ENCODE measurements around the gene GPR35.

DNA sequence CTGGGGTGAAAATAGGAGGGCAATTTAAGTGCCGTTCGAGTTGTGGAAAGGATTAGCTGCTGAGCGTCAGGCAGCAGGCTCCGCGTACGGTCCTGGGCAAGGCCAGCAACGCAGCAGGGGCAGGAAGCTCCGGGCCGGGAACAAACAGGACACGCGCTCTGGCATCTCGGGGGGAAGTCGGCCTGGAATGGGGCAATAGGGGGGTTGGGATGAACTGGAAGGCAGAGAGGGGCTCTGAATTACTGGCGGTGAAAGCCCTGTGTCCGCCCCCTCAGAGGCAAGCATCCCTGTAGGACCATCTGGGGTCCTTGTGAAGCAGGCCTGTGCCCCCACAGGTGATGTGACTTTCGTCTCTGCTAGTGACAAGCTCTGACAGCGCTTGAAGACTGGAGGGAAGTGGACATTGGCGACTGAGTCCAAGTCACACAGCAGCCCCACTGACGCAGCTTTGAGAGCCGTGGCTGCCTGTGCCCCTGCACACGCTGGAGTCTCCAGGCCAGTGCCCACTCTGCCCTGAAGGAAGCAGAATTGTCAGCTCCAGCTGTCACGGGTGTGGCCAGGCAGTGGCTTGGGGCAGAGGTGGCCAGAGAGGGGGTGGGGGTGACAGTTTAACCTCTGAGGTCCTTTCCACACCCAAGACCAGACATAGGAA is 22.3 kb downstream of the GPR35 start:
- TF ChIP-seq, protein P1, sequence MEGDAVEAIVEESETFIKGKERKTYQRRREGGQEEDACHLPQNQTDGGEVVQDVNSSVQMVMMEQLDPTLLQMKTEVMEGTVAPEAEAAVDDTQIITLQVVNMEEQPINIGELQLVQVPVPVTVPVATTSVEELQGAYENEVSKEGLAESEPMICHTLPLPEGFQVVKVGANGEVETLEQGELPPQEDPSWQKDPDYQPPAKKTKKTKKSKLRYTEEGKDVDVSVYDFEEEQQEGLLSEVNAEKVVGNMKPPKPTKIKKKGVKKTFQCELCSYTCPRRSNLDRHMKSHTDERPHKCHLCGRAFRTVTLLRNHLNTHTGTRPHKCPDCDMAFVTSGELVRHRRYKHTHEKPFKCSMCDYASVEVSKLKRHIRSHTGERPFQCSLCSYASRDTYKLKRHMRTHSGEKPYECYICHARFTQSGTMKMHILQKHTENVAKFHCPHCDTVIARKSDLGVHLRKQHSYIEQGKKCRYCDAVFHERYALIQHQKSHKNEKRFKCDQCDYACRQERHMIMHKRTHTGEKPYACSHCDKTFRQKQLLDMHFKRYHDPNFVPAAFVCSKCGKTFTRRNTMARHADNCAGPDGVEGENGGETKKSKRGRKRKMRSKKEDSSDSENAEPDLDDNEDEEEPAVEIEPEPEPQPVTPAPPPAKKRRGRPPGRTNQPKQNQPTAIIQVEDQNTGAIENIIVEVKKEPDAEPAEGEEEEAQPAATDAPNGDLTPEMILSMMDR (conservative IDR thresholded peaks at IDR 0.05; ENCODE audit: low read depth, low read length) = no peak
- TF ChIP-seq EZH2 (IDR thresholded peaks at IDR 0.05; ENCODE audit: low read length, unreplicated experiment) (no peak), EZH2phosphoT487 (IDR thresholded peaks at IDR 0.05; ENCODE audit: borderline replicate concordance, low read length) (no peak)

All from PC-3 (cell line).